ENCODE data around the gene GPR160. TPM values are rescaled to one million over a fixed set of nuclear protein-coding genes. Genes with fewer than 3 reads are reported as not detected.

GPR160 gene
- total and polyA plus RNA-seq, 10 donors: 17.1 to 52.2 (median 25.2) TPM

- 37 to 58% (median 50%) methylated on average over 4 of the region's 4 CpGs for WGBS, 5 donors
- intact Hi-C loops (cut with DNase I; ENCODE audit: low total_unique reads): no loop called here
- no peak for TF ChIP-seq CTCF (IDR thresholded peaks at IDR 0.05 in 8 of 11, conservative IDR thresholded peaks at IDR 0.05 in 3 of 11)
- TF ChIP-seq POLR2AphosphoS5 (IDR thresholded peaks at IDR 0.05): peak in 1 of 3 donors; percentile 63
- Histone ChIP-seq H3K4me1 (peaks cover 0 to 46% (median 22%) of the 10 kb centered on the region in 6 donors), H3K27ac (peak overlapping the region in 6 of 8 donors; percentile 8 to 67 (median 38)), H3K27me3 (replicated peaks in 1 of 7) (no peaks in the 10 kb centered on the region), H3K4me3 (no peak overlapping the region), H3K36me3 (peaks cover 0 to 85% (median 26%) of the 10 kb centered on the region in 6 donors), H3K9me3 (peaks cover 0 to 13% (median 11%) of the 10 kb centered on the region in 8 donors)
- DNase-seq: no peak
Measured at GRCh38 chr3:170128259-170128976, 90.6 kb downstream of the GPR160 start.

GRCh38 chr3:170128977-170129431, 91.2 kb downstream of the GPR160 start:
- H3K4me3 ChIP-seq: no peak overlapping the region
- 86 to 93% (median 92%) methylated on average over 1 of the region's 1 CpG for WGBS, 5 donors
- intact Hi-C loops (cut with DNase I; ENCODE audit: low total_unique reads): no loop called here
- H3K27ac ChIP-seq: peak overlapping the region in 6 of 8 donors; percentile 8 to 67 (median 38)
- H3K4me1 ChIP-seq: peaks cover 0 to 46% (median 22%) of the 10 kb centered on the region in 6 donors
- peaks cover 0 to 85% (median 31%) of the 10 kb centered on the region in 6 donors for H3K36me3 ChIP-seq
- H3K27me3 ChIP-seq (replicated peaks in 1 of 7): no peaks in the 10 kb centered on the region
- no peak for DNase-seq
- no peak for TF ChIP-seq CTCF (IDR thresholded peaks at IDR 0.05 in 8 of 11, conservative IDR thresholded peaks at IDR 0.05 in 3 of 11)
- peak in 1 of 3 donors; percentile 10 for TF ChIP-seq POLR2AphosphoS5 (IDR thresholded peaks at IDR 0.05)
- peaks cover 0 to 14% (median 11%) of the 10 kb centered on the region in 8 donors for H3K9me3 ChIP-seq

- Histone ChIP-seq H3K4me1 (peaks cover 0 to 40% (median 22%) of the 10 kb centered on the region in 6 donors), H3K4me3 (no peak overlapping the region), H3K9me3 (peaks cover 0 to 14% (median 11%) of the 10 kb centered on the region in 8 donors), H3K27me3 (replicated peaks in 1 of 7) (no peaks in the 10 kb centered on the region), H3K36me3 (peaks cover 0 to 88% (median 43%) of the 10 kb centered on the region in 6 donors), H3K27ac (no peak overlapping the region)
- DNase-seq: no peak
- TF ChIP-seq POLR2A (IDR thresholded peaks at IDR 0.05) (no peak), POLR2AphosphoS5 (IDR thresholded peaks at IDR 0.05) (no peak), CTCF (IDR thresholded peaks at IDR 0.05 in 8 of 11, conservative IDR thresholded peaks at IDR 0.05 in 3 of 11) (no peak)
- intact Hi-C loops (cut with DNase I; ENCODE audit: low total_unique reads): no loop called here
Measured at GRCh38 chr3:170130532-170130931, 92.7 kb downstream of the GPR160 start.

GRCh38 chr3:170132335-170132734, 94.5 kb downstream of the GPR160 start:
- TF ChIP-seq CTCF (IDR thresholded peaks at IDR 0.05 in 8 of 11, conservative IDR thresholded peaks at IDR 0.05 in 3 of 11) (no peak), POLR2A (IDR thresholded peaks at IDR 0.05) (no peak), POLR2AphosphoS5 (IDR thresholded peaks at IDR 0.05) (no peak)
- Histone ChIP-seq H3K4me3 (no peak overlapping the region), H3K36me3 (peaks cover 0 to 94% (median 50%) of the 10 kb centered on the region in 6 donors), H3K4me1 (peaks cover 0 to 37% (median 21%) of the 10 kb centered on the region in 6 donors), H3K9me3 (peaks cover 0 to 14% (median 11%) of the 10 kb centered on the region in 8 donors), H3K27ac (no peak overlapping the region), H3K27me3 (replicated peaks in 1 of 7) (no peaks in the 10 kb centered on the region)
- intact Hi-C loops (cut with DNase I; ENCODE audit: low total_unique reads): no loop called here
- WGBS, 5 donors: 60 to 72% (median 62%) methylated on average over 2 of the region's 2 CpGs
- DNase-seq: no peak

Measured in spleen (tissue), 11 donors.